Breast epithelium (tissue), 4 donors: ENCODE results near the gene ST8SIA5. TPM values are rescaled to one million over a fixed set of nuclear protein-coding genes. Genes with fewer than 3 reads are reported as not detected.
A peak's percentile ranks its signal among the peaks of the same experiment; 100 is the strongest.

Source experiments
- DNase-seq, 2 donors: peaks; one replicate each; pipeline ENCODE4 v3.0.0-alpha.2; 2019; ENCODE audit warnings: low spot score in 2 of 2
- H3K27ac ChIP-seq, 2 donors: fragments of 200-600 bp; sonication (generic) in 1 of 2; one replicate each; pipeline ENCODE4 v1.5.1; 2016 to 2019; ENCODE audit warnings: mild to moderate bottlenecking in 1 of 2
- H3K27me3 ChIP-seq, 2 donors: fragments of 200-600 bp; sonication (generic) in 1 of 2; one replicate each; pipeline versions ENCODE4 v1.5.1 to v1.6.0; 2017 to 2019; ENCODE audit warnings: control low read depth in 1 of 2, mild to moderate bottlenecking in 1 of 2
- H3K36me3 ChIP-seq: fragments of 200-600 bp; one replicate; pipeline ENCODE4 v1.5.1; 2019
- H3K4me1 ChIP-seq, 2 donors: fragments of 200-600 bp; sonication (generic); one replicate each; pipeline ENCODE4 v1.5.1; 2016 to 2019; ENCODE audit warnings: control low read depth in 1 of 2
- H3K4me3 ChIP-seq, 3 donors: fragments of 200-600 bp; sonication (generic); 1 replicate in 2 of 3; 2 replicates in 1 of 3; pipeline ENCODE4 v1.5.1; 2016 to 2019; ENCODE audit warnings: mild to moderate bottlenecking in 3 of 3, moderate library complexity in 2 of 3
- H3K9me3 ChIP-seq, 2 donors: fragments of 200-600 bp; sonication (generic) in 1 of 2; one replicate each; pipeline ENCODE4 v1.5.1; 2016 to 2019; ENCODE audit warnings: control low read depth in 1 of 2
- CTCF ChIP-seq, 3 donors: fragments of 450-650 bp; IDR thresholded peaks; one replicate each; pipeline ENCODE4 v1.5.1; 2016 to 2017; ENCODE audit warnings: antibody characterized with exemption in 3 of 3, mild to moderate bottlenecking in 3 of 3, moderate library complexity in 3 of 3
- POLR2A ChIP-seq: fragments of 450-650 bp; IDR thresholded peaks from one replicate; pipeline ENCODE4 v1.6.1; 2016; ENCODE audit warnings: antibody characterized with exemption, mild to moderate bottlenecking, moderate library complexity
- POLR2AphosphoS5 ChIP-seq, 3 donors: sonication (generic); formaldehyde crosslinking; IDR thresholded peaks; one replicate each; pipeline ENCODE4 v1.6.1; 2017; ENCODE audit warnings: antibody characterized with exemption in 3 of 3
- intact Hi-C: fragments of 100-400 bp; cut with DNase I; formaldehyde crosslinking; loops from one replicate; pipeline ENCODE4 v1.15.1; 2023; ENCODE audit warnings: low total_unique reads
- total RNA-seq, 3 donors: library from RNA; depleted of rRNA; stranded (reverse); fragments of >200 nt; gene quantifications; one replicate each; pipeline ENCODE4 v1.1.0, GENCODE V29; 2016

The ST8SIA5 gene
- total RNA-seq, 3 donors from 2014 or later: 0.29 to 0.33 TPM; not detected in 1

GRCh38 chr18:46628206-46628605, 128.6 kb downstream of the ST8SIA5 start:
- no peaks in the 10 kb centered on the region for H3K4me1 ChIP-seq
- no peak overlapping the region for H3K27ac ChIP-seq
- no peaks in the 10 kb centered on the region for H3K36me3 ChIP-seq
- H3K4me3 ChIP-seq: no peak overlapping the region
- H3K9me3 ChIP-seq: no peaks in the 10 kb centered on the region
- intact Hi-C loops: no loop called here
- TF ChIP-seq CTCF (IDR thresholded peaks at IDR 0.05): no peak
- no peak for DNase-seq
- no peaks in the 10 kb centered on the region for H3K27me3 ChIP-seq

DNA sequence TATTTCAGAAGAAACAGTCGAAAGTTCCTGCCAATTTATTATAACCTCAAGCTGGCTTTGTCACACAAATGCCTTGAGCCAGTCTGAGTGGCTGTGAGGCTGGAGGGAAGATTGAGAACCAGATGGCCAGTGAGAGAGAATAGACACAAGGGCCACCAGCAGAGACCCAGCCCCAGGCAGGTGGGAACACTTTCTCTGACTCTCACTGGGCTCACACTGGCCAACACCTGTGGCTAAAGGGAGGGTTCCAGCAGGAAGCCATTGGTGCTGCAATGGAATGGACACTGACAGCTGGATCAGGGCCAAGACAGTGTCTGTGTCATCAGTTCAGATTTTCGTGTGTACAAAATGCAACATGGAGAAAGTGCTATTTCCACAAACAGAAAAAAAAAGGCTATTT, 129.7 kb downstream of the ST8SIA5 start:
- intact Hi-C loops: no loop called here
- Histone ChIP-seq H3K4me3 (no peak overlapping the region), H3K27ac (no peak overlapping the region), H3K27me3 (no peaks in the 10 kb centered on the region), H3K9me3 (no peaks in the 10 kb centered on the region), H3K36me3 (no peaks in the 10 kb centered on the region), H3K4me1 (no peaks in the 10 kb centered on the region)
- DNase-seq: no peak
- TF ChIP-seq POLR2AphosphoS5 (IDR thresholded peaks at IDR 0.05): no peak
- TF ChIP-seq POLR2A: no peak
- no peak for TF ChIP-seq CTCF (IDR thresholded peaks at IDR 0.05)

DNA sequence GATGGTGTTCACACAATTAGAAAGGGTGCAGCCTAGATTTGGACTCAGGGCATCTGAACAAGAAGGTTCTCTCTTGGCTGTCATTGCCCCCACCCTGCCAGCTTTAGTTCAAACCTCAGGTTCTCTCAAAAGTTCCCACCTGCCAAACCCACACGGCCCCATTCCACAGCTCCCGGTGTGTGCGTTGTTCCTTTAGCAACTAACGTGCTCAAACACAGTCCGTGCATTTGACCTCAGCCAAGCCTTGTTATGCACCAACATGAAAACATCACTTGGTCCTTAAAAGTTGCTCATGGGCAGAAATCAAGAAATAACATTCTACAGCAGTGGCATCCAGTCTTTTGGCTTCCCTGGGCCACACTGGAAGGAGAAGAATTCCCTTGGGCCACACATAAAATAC, 131.8 kb downstream of the ST8SIA5 start:
- TF ChIP-seq CTCF (IDR thresholded peaks at IDR 0.05) (no peak), POLR2A (no peak), POLR2AphosphoS5 (IDR thresholded peaks at IDR 0.05) (no peak)
- H3K27me3 ChIP-seq: no peaks in the 10 kb centered on the region
- DNase-seq: no peak
- H3K36me3 ChIP-seq: no peaks in the 10 kb centered on the region
- no peaks in the 10 kb centered on the region for H3K4me1 ChIP-seq
- H3K9me3 ChIP-seq: no peaks in the 10 kb centered on the region
- no peak overlapping the region for H3K4me3 ChIP-seq
- H3K27ac ChIP-seq: no peak overlapping the region
- intact Hi-C loops: no loop called here

- intact Hi-C loops: loop anchor here (5.0 kb wide), 1 partner anchor 848 kb away; no protein-coding TSS in a partner anchor
- Histone ChIP-seq H3K36me3 (no peaks in the 10 kb centered on the region), H3K27ac (no peak overlapping the region), H3K27me3 (no peaks in the 10 kb centered on the region), H3K4me3 (peak overlapping the region in 1 of 3 donors; percentile 19), H3K4me1 (no peaks in the 10 kb centered on the region), H3K9me3 (no peaks in the 10 kb centered on the region)
- DNase-seq: no peak
- no peak for TF ChIP-seq POLR2A
- TF ChIP-seq POLR2AphosphoS5 (IDR thresholded peaks at IDR 0.05): no peak
- no peak for TF ChIP-seq CTCF (IDR thresholded peaks at IDR 0.05)
Observed at GRCh38 chr18:46624127-46624526, 132.7 kb downstream of the ST8SIA5 start.

DNA sequence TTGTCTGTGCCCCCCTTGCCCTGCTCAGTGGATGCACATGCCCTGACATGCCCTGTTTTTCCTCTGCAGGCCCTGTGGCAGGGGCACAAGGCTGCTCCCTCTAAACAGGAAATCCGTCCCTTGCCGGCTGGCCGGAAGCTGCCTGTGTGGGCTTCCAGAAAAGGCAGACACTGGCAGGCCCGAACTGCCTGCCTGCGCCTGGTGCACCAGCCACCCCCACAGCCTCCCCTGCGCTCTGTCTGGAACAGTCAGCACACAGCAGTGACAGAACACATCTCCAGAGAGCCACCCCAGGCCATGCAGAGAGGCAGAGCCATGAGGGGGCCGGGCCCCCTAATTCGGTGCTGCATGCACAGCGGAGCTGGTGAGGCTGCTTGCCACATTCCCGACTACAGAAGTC, 133.3 kb downstream of the ST8SIA5 start:
- Histone ChIP-seq H3K27me3 (no peaks in the 10 kb centered on the region), H3K4me1 (no peaks in the 10 kb centered on the region), H3K9me3 (no peaks in the 10 kb centered on the region), H3K4me3 (no peak overlapping the region), H3K36me3 (no peaks in the 10 kb centered on the region), H3K27ac (no peak overlapping the region)
- TF ChIP-seq CTCF (IDR thresholded peaks at IDR 0.05) (no peak), POLR2AphosphoS5 (IDR thresholded peaks at IDR 0.05) (no peak), POLR2A (no peak)
- intact Hi-C loops: loop anchor here (5.0 kb wide), 1 partner anchor 849 kb away; no protein-coding TSS in a partner anchor
- DNase-seq: no peak
